Right lobe of liver (tissue), 4 donors: ENCODE measurements around the gene KIRREL2.

Experiments
- CTCF ChIP-seq, 4 donors: fragments of 200-600 bp in 3 of 4; fragments of 450-650 bp in 1 of 4; IDR thresholded peaks; one replicate each; pipeline versions ENCODE4 v1.5.1 to v1.8.0; 2016 to 2022; ENCODE audit warnings: antibody characterized with exemption in 4 of 4, mild to moderate bottlenecking in 2 of 4
- POLR2A ChIP-seq: fragments of 450-650 bp; IDR thresholded peaks from one replicate; pipeline ENCODE4 v1.6.1; 2017; ENCODE audit warnings: antibody characterized with exemption, mild to moderate bottlenecking
- donor health status: DM: no; HTN: no; CAD: no.
- donor health status: DM: no; HTN: no; CAD: no.
- donor health status: DM: no; HTN: yes; CAD: no.

DNA sequence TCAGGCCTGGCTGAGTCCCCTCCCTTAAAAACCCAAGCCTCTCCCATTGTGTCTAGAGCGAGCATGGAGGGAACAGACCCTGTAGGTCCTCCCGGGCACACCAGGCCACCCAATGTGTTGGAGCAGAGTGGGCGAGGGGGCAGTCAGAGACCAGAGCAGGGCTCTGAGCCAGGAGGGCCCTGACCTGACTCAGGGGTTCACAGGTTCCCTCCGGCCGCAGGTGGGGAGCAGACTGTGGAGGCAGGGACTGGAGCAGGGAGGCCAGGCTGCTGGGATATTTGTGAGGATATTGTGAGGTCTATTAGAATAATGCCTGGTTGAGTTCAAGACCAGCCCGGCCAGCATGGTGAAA, 52.9 kb downstream of the KIRREL2 start:
- TF ChIP-seq CTCF (IDR thresholded peaks at IDR 0.05) (no peak), POLR2A (peak; percentile 23)
